Stimulated activated CD8-positive, alpha-beta memory T cell treated with anti-CD3 and anti-CD28 coated beads, Interleukin-12 subunit alpha, Interleukin-12 subunit beta, amount 100 ng/mL, for 24 hours (primary cell): Measurements from ENCODE around the gene AFAP1.

Experiments
- DNase-seq: peaks from one replicate; pipeline ENCODE4 v3.0.0-alpha.2; 2020; ENCODE audit errors: extremely low read depth

The AFAP1 gene

DNA sequence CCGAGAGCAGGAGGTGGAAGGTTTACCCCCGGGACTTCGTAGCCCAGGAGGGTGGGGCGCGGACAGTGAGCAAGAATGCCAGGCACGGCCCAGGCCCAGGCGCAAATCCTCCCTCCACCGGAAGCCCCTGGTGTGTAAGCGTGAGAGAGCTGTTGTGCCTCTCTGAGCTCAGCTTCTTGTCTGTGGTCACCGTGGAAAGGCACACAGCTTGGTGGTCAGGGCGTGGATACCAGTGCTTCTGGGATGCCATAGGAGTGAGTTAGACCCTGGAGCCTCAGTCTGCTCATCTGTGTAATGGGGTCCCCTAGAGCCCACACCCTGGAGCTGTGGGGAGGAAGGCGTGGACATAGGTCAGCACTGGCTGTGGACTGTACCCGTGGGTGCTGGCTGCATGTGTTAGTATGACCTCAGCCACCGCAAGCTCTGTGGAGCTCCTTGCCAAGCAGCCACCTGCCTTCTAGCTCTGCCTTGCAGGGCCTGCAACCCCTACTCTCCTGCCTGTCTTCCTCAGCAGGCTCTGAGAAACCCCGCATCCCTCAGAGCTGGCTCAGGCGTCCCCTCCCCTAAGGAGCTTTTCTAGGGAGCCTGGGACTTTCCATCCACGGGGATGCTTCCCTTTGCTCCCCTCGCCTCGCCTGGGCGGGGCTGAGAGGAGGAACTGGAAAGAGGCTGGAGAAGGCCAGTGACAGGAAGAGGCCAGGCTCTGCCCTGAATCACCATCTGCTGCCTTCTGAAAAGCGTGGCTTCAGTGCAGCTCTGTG lies 28.0 kb upstream of the AFAP1 start:
- DNase-seq: no peak

DNA sequence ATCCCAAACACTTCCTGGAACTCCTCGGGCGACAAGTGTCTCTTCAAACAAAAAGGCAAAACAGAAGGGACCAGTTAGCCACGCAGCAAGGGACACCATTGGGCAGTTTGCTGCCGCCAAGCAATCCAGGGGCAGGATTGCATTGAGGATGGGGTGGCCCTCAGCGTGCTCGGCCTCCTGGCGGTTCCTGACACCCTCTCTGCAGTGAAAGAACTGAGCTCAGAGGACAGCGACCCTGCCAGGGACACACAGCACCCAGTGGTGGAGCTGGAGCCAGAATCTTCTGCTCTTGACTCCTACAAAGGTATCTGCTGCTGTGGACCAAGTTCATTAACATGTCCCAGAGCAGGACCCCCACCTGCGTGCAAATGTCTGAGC lies 27.4 kb upstream of the AFAP1 start:
- DNase-seq: no peak

DNA sequence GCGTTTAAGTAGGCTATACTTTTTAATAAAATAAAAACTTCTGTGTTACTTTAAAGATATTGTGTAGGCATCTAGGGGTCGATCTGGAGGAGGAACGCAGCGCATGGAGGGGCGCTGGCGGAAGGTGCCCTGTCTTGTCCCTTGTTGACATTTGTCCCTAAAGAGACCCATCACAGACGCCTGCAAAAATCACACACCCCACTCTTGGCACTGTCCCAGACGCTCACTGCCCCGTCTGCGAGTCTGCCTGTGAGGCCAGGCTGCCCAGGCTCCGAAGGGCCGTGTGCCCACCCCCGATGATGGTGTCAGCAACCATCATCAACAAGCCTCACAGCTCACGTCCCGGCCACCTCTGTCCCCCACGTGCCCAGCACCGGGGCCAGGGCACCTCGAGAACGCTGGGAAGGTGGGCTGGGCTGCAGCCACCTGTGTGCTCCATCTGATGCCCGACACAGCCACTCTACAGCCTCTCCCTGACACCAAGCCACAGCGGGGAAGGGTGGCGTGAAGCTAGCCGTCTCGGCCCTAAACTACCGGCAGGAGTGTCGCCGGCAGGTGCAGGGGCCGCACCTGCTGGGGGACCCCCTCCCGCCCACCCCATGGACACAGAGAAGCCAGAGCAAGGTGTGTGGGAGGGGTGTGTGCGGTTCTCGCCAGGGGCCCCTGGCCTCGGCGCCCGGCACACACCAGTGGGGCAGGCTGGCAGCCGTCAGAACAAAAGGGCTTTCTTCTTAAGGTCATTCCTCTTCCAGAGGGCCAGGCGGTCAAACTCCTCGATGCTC lies 26.8 kb upstream of the AFAP1 start:
- DNase-seq: no peak

DNA sequence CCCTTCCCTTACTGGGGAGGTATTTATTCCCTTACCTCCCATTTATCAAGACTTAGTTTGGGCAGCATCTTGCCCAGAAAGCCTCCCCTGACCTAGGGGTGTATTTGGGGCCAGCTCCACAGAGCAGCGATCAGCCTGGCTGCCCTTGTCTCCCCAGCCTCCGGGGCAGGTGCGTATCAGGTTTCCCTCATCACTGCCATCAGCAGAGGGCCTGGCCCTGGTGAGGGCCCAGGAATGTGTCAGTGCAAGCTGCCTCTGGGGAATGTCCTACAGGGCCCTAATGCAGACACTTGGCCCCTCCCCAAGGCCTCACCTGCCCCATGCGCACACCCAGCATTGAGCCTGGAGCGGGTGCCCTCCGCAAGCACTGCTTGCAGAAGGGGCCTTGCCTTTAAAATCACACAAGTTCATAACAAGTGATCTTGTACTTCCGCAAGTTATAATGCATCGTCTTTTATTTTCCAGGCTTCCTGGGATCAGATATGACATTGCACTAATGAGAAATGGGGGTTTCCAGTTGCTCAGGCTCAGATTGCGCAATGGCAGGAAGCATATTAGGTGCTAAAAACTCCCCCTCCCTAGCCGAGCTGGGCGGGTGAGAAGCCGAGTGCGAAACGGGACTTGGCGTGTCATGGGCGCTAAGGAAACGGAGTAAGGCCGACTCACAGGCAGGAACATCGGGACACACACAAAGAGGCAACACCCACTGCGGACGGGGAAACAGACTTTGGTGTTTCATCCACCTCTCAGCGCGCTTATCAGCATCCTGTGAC lies 25.4 kb upstream of the AFAP1 start:
- no peak for DNase-seq

DNA sequence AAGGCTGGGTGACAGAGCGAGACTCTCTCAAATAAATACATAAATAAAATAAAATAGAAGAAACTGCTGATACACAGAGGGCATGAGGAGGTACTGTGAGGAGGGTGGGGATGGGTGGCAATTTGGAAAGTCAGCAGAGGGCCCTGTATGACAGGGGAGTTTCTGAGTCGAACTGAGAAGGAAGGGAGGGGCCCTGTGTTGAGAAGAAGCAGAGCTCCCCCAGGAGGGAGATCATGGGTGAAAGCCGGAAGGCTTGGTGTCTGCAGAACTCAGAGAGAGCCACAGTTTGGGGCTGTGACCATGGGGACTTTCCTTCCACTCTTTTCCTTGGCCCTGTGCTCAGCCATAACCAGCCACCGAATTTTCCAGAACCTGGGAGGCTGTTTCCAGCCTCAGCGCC lies 24.8 kb upstream of the AFAP1 start:
- no peak for DNase-seq

DNA sequence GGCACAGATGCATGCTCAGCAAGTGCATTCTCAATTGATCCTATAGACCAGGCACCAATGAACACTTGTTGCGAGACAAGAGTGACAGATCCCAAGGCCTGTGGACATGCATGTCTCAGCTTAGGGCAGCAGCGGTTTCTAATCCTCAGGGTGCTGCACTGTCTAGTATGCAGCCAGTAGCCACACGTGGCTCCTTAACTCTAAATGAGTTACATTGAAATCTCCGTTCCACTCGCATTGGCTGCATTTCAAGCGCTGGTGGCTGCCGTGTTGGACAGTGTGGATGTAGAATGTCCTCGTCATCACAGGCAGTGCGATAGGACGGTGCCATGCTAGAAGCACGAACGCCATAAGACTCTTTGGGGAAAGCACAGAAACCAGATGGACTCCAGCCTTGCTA lies 24.0 kb upstream of the AFAP1 start:
- no peak for DNase-seq

DNA sequence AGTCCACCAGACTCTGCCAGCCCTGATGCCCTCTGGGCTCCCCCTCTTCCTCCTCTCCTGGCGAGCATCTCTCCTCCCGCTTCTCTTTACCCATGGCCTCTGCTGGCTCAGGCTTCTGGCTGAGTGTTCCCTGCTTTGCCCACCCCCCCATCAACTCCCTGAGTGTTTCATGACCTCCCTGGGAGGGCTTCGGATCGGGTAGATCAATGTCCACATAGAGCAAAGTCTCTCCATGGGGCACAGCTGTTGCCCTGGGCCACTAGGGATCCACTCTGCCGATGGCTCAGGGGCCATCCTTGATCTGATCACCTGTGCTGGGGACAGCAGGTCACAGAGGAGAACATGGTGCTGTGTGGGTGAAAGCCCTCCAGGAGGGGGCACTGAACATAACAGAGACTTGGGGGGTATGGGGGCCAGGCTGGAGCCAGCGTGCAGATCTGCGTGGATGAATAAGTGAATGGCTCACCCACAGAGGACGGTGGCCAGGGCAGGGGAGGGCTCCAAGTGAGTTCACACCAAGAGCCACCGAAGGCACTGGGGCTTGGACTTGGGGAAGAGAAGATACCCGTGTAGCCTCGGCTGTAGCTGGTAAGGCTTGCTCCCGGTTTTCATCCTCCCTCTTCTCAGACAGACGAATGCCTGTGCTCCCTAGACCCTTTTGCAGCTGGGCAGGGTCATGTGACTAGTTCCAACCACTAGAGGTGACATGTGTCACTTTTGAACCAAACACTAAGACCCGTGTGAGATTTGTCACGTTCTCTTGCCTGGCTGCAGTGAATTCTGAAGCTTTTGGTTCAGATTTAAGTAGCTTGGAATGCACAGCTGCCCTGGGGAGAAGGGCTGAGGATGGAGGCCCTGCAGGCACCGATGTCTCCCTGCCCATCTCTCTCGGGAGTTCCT lies 23.2 kb upstream of the AFAP1 start:
- DNase-seq: no peak

DNA sequence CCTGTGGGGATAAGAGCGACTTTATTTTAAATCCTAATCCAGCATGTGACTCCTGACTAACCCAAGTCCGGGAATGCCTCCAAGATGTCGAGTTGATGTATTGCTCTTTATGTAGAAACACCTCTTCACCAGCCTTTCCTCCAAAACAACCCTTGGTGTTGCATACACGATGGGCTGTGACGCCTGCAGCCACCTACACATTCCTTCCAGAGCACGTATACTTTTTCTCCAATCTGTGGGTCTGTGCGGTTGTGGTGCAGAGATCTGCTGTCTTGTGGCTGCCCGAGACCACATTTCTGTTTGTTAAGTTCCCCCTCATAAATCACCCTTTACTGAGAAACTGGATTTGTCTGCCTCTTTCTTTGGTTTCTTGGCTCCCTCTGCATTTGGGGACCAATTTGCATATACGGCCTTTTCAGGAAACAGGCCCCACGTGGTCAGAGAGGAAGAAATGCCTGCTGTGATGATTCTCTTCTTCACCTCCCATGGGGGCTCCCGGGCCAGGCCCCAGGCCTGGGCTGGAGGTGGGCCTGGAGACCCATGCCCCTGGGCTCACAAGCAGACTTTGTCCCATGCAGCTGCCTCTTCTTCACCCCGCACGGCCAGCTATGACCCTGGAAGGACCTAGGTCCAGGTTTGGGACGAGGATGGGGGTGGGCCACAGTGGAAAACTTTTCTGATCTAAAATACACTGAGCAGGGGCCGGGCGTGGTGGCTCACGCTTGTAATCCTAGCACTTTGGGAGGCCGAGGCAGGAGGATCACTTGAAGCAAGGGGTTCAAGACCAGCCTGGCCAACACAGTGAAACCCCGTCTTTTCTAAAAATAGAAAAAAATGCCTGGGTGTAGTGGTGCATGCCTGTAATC lies 21.4 kb upstream of the AFAP1 start:
- DNase-seq: peak; percentile 48

DNA sequence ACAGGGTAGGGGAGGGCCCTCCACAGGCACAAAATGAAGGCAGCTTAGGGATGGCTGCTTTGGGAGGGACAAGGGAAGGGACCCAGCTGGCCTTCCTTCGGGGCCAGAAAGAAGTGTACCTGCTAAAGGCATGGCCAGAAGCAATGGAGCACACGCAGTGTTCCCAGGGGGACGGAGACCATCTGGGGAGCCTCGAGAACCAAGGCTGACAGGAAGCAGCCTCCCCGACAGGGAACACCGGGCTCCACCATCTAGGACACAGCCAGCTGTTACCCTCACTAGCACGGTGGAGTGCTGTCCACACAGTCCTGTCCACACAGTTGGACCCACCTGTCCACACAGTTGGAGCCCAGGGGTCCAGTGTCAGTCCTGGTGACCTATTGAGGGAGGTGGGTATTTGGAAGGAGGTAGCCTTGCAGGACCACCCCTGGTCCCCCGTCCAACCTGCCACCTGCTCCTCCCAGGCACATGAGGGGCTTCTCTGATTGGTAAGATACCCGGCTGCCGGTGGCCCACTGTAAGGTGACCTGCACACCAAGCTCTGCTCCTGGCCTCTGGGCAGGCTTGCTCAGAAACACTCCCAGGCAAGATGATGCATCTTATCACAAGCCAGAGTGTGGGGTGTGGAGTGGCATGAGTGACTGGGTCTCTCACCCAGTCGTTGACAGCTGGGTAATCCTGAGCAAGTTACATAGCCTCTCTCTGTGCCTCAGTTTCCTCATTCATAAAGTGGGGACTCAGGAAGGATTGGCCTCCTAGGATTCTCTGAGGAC lies 20.5 kb upstream of the AFAP1 start:
- DNase-seq: no peak

DNA sequence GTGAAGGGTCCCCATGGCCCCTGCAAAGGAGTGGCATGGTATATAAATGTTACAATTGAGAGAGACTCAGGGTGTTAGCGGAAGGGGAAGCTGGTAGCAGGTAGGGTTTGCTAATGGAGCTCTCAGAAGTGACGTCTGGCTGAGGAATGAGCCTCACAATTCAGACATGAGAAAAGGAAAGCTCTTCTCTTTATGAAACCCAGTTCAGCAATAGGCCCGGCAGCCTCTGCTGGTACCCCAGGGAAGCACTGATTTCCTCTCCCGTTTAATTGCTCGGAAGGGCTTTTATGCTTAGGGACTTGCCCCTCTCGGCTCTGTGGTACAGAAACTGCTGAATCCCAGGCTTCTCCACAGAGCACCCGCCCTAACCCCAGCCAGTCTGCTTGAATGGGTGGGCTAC lies 19.4 kb upstream of the AFAP1 start:
- no peak for DNase-seq

DNA sequence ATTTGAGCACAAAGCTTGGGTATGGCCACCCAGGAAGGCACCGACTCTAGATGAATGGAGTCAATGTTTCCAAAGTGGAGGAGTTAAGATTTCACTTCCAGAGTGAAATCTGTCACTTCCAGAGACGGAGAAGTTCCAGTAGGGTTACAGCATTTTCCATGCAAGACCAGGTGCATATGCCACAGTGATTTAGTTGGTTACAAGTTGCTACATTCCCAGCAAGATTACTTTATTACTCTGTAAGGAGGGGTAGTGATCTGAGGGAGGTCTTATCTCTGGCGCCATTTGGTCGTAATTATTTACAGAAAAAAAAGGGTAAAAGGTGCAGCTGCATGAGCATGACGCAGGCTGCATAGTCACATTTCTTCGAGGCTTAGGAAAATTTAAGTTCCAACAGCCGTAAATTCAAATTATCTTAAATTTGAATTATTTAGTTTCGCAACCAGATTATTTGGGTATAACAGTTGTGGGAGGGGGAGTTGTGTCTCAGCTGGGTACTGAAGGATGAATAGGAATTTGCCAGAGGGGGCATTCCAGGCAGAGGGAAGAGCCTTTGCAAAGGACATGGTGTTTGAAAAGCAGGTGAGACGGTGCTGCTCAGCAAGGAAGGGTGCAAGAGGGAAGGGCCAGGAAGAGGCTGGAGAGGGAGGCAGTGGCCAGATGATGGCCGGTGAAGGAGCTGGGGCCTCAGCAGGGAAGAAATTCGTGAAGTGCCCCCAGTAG lies 17.4 kb upstream of the AFAP1 start:
- no peak for DNase-seq

DNA sequence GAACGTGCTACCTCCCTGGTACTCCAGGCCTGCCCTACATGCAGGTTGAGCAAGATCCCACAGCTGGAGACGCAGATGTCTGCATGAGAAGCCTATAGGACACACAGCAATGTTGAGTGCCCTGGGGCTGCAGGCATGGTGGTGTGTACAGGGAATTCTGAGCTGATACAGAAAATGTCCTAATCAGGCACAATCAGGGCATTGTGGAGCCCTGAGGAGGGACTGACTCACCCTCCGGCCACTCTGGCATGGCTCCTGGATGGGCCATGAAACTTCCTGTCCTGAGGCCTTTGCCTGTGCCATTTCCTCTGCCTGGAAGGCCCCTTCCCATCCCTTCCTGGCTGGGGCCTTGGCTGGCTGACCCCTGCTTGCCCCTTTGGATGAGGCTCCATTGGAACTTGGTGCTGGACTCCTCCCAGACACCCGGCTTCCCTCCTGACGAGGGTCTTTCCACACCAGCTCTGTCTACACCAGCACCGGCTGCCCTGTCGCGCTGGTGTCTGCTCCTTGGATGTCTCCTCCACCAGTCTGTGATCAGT lies 16.7 kb upstream of the AFAP1 start:
- no peak for DNase-seq

DNA sequence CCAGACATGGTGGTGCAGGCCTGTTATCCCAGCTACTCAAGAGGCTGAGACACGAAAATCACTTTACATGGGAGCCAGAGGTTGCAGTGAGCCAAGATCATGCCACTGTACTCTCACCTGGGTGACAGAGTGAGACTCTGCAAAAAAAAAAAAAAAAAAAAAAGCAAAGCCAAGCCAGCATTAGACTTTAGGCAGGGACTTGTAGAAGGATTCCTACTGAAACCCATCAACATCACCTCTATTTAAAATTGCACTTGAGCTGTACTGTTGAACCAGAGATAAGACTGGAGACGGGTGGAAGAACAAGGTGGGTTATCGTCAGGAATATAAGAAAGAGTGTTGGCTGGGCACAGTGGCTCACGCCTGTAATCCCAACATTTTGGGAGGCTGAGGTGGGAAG lies 15.7 kb upstream of the AFAP1 start:
- DNase-seq: no peak

DNA sequence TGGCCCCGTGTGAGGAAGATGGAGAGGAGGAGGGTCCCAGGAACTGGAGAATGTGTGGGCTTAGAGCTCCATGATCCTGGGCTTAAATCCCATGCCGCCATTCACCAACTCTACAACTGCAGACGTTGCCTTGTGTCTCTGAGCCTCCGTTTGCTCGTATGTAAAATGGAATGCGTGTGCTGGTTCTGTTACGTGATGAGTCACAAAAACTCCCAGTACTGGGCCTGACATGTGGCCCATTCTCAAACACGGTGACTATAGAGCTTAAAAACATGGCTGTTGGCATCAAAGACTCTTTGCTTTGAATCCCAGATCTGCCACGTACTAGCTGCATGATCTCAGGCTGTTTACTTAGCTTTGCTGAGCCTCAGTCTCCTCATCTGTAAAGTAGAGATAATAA lies 13.0 kb upstream of the AFAP1 start:
- DNase-seq: no peak

DNA sequence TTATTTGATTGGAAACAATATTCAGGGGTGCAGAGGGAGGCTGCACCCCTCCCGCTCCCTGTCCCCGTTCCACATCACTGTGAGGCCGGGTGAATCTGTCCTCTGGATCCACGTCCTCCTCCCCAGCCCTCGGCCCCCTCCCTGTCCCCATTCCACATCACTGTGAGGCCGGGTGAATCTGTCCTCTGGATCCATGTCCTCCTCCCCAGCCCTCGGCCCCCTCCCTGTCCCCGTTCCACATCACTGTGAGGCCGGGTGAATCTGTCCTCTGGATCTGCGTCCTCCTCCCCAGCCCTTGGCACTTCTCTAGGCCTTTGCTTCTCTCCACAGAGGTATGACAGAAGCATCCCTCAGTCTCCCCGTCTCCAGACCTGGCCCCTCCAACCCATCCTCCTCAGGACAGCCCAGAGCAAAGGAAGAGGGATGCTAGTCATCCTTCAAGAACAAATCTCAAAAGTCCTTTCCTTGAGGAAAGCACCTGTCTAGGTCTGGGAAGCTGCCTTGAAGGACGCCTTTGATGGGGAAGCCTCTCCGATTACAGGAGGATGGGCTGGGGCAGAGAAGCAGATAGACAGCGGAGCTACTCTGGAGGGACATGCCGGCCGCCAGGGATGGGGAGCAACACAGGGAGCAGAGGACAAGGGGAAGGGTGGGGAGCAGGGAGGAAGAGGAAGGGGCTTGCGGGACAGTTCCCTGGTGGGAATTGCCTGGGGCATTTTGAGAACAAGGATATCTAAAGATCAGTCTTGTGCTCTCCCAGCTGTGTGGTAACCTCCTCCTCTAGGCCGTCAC lies 10.8 kb upstream of the AFAP1 start:
- DNase-seq: no peak

DNA sequence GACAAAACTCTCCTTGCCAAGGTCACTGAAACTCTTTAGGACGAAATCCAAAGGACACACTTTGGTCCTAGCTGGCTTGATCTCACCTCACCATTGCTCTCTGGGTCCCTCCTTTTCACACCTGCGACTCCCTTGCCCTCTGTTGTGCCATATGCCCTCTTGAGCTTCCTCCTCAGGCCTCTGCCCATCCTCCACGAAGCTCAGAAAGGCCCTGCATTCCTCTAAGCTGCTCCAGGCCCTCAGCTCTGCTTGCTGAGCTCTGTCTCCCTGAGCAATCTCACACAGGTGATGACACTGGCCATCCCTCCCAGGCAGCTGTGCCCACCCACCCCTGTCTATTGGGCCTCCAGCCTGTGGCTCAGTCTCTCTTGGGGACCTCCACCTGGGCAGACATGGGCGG lies 10.1 kb upstream of the AFAP1 start:
- no peak for DNase-seq

DNA sequence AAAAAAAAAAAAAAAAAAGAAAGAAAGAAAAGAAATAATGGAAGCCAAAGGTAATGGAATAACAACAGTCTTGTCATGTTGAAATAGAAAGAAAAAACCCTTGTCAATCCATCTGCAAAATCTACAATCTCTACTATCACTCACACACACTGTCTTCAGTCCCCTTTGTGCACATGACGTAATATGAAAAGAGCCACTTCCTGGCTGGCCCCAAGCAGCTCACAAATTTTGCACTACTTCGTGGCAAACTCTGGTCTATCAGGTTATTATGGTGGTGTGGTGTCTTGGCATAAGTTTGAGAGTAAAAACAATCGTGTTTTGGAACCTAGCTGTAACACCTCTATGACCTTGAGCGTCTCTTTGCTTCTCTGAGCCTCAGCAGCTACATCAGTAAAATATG lies 8.3 kb upstream of the AFAP1 start:
- DNase-seq: no peak

DNA sequence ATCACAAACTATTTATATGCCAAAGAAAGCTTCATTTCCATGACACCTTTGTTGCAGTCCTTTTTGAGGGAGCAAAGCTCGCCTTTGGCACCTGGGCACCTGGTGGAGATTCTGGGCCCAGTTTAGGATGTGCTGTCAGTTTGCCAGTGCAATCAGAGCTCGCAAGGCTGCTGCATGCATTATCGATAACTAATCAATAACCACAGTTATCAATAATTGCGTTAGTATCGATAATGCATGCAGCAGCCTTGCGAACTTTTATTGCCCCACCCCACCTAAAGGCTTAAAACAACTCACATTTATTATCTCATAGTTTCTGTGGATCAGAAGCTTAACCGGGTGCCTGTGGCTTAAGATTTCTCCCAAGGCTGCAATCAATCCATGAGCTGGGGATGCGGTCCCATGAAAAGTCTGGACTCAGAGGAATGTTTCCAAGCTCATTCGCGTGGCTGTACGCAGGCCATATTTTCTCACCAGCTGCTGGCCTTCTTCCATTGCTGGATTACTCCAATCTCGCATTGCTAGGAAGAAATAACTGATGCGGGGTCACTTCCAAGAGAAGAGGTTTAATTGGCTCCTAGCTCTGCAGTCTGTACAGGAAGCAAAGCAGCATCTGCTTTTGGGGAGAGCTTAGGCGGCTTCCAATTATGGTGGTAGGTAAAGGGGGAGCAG lies 6.2 kb upstream of the AFAP1 start:
- DNase-seq: no peak
